ENCODE measurements around the gene KRT81. TPM values are rescaled to one million over a fixed set of nuclear protein-coding genes. Genes with fewer than 3 reads are reported as not detected.

Gene KRT81
- total and polyA plus RNA-seq, 2 of the 4 experiments (the other 2 are of a cell fraction) = under 0.01 to 0.05 TPM

DNA sequence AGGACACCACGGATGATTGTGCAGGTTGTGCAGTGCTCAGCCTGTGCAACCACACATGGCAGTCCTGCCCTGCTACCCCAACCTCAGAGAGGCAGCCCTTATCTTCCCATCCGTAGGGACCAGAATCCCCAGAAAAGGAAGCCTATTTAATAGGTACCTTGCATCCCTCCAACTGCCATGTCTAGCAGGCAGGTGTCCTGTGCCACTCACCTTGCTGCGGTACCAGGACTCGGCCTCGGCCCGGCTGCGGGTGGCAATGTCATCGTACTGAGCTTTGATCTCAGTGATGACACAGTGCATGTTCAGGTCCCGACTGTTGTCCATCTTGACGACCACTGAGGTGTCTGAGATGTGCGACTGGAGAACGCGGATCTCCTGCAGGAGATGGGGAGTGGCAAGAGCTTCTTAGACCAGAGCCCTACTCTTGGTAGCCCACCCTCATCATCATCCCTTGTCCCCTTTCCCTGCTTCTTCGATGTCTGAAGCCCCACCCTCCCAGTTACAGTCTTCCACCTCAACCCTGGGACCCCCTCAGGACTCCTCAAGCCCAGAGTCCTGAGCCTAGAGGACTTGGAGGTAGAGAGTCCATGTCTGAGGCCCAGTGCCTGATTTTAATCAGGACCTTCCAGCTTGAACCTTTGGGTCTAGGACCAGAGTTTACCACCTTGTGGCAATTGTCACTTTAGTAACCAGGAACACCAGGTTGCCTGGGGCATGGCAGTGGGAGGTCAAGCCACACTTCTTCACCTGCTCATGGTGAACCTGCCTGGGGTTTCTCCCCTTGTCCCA is 37.7 kb downstream of the KRT81 start:
- Histone ChIP-seq H3K14ac (replicated peaks; ENCODE audit: low read depth, low read length) (no peak overlapping the region), H2BK120ac (ENCODE audit: low read depth, low read length) (no peak overlapping the region), H3K4ac (ENCODE audit: low read depth, low read length) (no peak overlapping the region), H3K36me3 (ENCODE audit: control insufficient read depth, insufficient read depth, low read length) (no peaks in the 10 kb centered on the region), H4K91ac (ENCODE audit: insufficient read depth, low read depth, low read length) (no peak overlapping the region), H3K27ac (ENCODE audit: insufficient read depth, low read length) (no peak overlapping the region), H2BK15ac (ENCODE audit: low read depth, low read length) (no peak overlapping the region), H3K4me2 (ENCODE audit: low read depth, low read length) (no peak overlapping the region), H4K20me1 (ENCODE audit: insufficient read depth, low read length) (no peaks in the 10 kb centered on the region), H3K23ac (ENCODE audit: low read depth, low read length) (no peak overlapping the region), H2BK20ac (ENCODE audit: low read depth, low read length) (no peak overlapping the region), H2AFZ (replicated peaks; ENCODE audit: low read length, poor library complexity) (no peak overlapping the region), H3K9me1 (ENCODE audit: insufficient read depth, low read length) (no peaks in the 10 kb centered on the region), H3K9me3 (ENCODE audit: control insufficient read depth, insufficient read depth, low read length) (no peaks in the 10 kb centered on the region), H4K5ac (ENCODE audit: low read depth, low read length) (no peak overlapping the region), H3K18ac (ENCODE audit: low read depth, low read length) (no peak overlapping the region), H2BK5ac (ENCODE audit: low read depth, low read length, poor library complexity, severe bottlenecking) (no peak overlapping the region), H3K79me1 (ENCODE audit: low read depth in 1 of 2, low read length in 2 of 2) (no peaks in the 10 kb centered on the region), H3K9ac (ENCODE audit: low read depth, low read length) (no peak overlapping the region), H3K56ac (ENCODE audit: extremely low read depth, insufficient read depth, low read length) (no peak overlapping the region), H3K4me3 (ENCODE audit: insufficient read depth, low read depth, low read length) (no peak overlapping the region), H3K27me3 (ENCODE audit: control insufficient read depth, insufficient read depth, low read length) (peaks cover 30% of the 10 kb centered on the region), H3K4me1 (ENCODE audit: control insufficient read depth, insufficient read depth, low read length) (peaks cover 6% of the 10 kb centered on the region; the same call in 1 of the 2 replicates), H4K8ac (ENCODE audit: low read depth in 2 of 2, low read length in 2 of 2) (no peak overlapping the region), H2AK9ac (replicated peaks; ENCODE audit: low read depth, low read length, poor library complexity) (no peak overlapping the region), H2AK5ac (ENCODE audit: low read depth, low read length) (no peak overlapping the region)
- no TSS peak for BruUV-seq (replicated peaks)
- no peak for ATAC-seq (ENCODE audit: low read depth)
- CTCF ChIA-PET = no interaction called here
- intact Hi-C loops (cut with micrococcal nuclease) (no loop called here), dilution Hi-C loops (cut with HindIII; ENCODE audit: low sequenced_read_pairs, unreplicated experiment) (no loop called here), in situ Hi-C loops (cut with MboI; ENCODE audit: low sequenced_read_pairs) (no loop called here)
- DNase-seq = no peak
- TF ChIP-seq RFX5 (IDR thresholded peaks at IDR 0.05; ENCODE audit: low read depth, low read length) (no peak), RAD21 (IDR thresholded peaks at IDR 0.05; ENCODE audit: low read length) (no peak), FOS (IDR thresholded peaks at IDR 0.05; ENCODE audit: low read depth, low read length) (no peak), ELK1 (IDR thresholded peaks at IDR 0.05; ENCODE audit: borderline replicate concordance, low read depth, low read length) (no peak), USF2 (IDR thresholded peaks at IDR 0.05; ENCODE audit: low read depth, low read length) (no peak), SMC3 (IDR thresholded peaks at IDR 0.05; ENCODE audit: low read depth, low read length) (no peak), CEBPB (IDR thresholded peaks at IDR 0.05; ENCODE audit: low read depth, low read length) (no peak), BHLHE40 (IDR thresholded peaks at IDR 0.05; ENCODE audit: low read depth, low read length) (no peak), MAFK (IDR thresholded peaks at IDR 0.05; ENCODE audit: low read depth, low read length) (no peak), CHD1 (IDR thresholded peaks at IDR 0.05; ENCODE audit: low read depth, low read length) (no peak), MAZ (IDR thresholded peaks at IDR 0.05; ENCODE audit: borderline replicate concordance, low read depth, low read length) (no peak), POLR2A (IDR thresholded peaks at IDR 0.05; ENCODE audit: low read depth, low read length) (no peak), MXI1 (IDR thresholded peaks at IDR 0.05; ENCODE audit: borderline replicate concordance, low read depth, low read length) (no peak), NFE2L2 (IDR thresholded peaks at IDR 0.05; ENCODE audit: low read depth, low read length) (no peak), RCOR1 (IDR thresholded peaks at IDR 0.05; ENCODE audit: insufficient replicate concordance, low read length) (no peak)
- TF ChIP-seq, protein P1, sequence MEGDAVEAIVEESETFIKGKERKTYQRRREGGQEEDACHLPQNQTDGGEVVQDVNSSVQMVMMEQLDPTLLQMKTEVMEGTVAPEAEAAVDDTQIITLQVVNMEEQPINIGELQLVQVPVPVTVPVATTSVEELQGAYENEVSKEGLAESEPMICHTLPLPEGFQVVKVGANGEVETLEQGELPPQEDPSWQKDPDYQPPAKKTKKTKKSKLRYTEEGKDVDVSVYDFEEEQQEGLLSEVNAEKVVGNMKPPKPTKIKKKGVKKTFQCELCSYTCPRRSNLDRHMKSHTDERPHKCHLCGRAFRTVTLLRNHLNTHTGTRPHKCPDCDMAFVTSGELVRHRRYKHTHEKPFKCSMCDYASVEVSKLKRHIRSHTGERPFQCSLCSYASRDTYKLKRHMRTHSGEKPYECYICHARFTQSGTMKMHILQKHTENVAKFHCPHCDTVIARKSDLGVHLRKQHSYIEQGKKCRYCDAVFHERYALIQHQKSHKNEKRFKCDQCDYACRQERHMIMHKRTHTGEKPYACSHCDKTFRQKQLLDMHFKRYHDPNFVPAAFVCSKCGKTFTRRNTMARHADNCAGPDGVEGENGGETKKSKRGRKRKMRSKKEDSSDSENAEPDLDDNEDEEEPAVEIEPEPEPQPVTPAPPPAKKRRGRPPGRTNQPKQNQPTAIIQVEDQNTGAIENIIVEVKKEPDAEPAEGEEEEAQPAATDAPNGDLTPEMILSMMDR (conservative IDR thresholded peaks at IDR 0.05; ENCODE audit: low read depth, low read length) = no peak
- WGBS, 2 experiments (ENCODE audit: extremely low coverage in 2 of 2, insufficient read length in 1 of 2) = 97% methylated on average over 7 of the region's 14 CpGs; no CpG with 5 or more reads in 1 of the 2 experiments
- POLR2A ChIA-PET (ENCODE audit: unreplicated experiment) = no interaction called here

Measured in IMR-90 (cell line).